C4-2B (cell line): Measurements from ENCODE around the gene GRAMD4.

Experiments used
- H3K27ac ChIP-seq: fragments of 450-650 bp; 2 replicates; pipeline ENCODE4 v1.5.1; 2017
- ZFX ChIP-seq: fragments of 450-650 bp; IDR thresholded peaks from 2 replicates; pipeline ENCODE4 v1.6.1; 2017
- TF ChIP-seq, protein P1 (sequence below): fragments of 450-650 bp; conservative IDR thresholded peaks from 2 replicates; pipeline ENCODE4 v1.5.1; 2017; ENCODE audit warnings: mild to moderate bottlenecking

The GRAMD4 gene

GRCh38 chr22:46664301-46664855 lies 44.2 kb downstream of the GRAMD4 start:
- H3K27ac ChIP-seq = no peak overlapping the region
- TF ChIP-seq, protein P1, sequence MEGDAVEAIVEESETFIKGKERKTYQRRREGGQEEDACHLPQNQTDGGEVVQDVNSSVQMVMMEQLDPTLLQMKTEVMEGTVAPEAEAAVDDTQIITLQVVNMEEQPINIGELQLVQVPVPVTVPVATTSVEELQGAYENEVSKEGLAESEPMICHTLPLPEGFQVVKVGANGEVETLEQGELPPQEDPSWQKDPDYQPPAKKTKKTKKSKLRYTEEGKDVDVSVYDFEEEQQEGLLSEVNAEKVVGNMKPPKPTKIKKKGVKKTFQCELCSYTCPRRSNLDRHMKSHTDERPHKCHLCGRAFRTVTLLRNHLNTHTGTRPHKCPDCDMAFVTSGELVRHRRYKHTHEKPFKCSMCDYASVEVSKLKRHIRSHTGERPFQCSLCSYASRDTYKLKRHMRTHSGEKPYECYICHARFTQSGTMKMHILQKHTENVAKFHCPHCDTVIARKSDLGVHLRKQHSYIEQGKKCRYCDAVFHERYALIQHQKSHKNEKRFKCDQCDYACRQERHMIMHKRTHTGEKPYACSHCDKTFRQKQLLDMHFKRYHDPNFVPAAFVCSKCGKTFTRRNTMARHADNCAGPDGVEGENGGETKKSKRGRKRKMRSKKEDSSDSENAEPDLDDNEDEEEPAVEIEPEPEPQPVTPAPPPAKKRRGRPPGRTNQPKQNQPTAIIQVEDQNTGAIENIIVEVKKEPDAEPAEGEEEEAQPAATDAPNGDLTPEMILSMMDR = no peak
- TF ChIP-seq ZFX = no peak

DNA sequence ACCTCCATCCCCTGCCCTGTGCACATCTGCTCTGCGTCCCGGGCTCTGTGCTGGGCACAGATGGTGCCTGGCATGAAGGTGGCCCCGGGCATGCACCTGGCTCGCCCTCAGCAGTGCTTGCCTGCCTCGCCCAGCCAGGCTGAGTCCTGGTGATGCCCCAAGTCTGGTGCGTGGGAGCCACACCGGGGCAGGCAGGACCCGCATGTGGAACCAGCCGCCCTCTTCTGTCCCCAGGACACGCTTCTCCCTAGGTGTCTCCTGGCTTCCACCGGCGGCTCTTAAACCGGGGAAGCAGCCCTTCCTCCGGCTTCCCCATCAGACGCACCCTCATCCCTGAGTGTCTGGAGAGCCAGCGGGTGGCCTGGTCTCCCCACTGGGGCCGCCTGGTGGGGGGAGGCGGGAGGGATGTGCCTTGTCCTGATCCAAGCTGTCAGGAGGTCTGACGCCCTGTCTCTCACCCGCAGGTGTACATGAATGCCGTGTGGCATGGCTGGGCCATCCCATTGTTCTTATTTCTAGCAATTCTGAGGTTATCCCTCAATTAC lies 45.0 kb downstream of the GRAMD4 start:
- TF ChIP-seq, protein P1 = no peak

DNA sequence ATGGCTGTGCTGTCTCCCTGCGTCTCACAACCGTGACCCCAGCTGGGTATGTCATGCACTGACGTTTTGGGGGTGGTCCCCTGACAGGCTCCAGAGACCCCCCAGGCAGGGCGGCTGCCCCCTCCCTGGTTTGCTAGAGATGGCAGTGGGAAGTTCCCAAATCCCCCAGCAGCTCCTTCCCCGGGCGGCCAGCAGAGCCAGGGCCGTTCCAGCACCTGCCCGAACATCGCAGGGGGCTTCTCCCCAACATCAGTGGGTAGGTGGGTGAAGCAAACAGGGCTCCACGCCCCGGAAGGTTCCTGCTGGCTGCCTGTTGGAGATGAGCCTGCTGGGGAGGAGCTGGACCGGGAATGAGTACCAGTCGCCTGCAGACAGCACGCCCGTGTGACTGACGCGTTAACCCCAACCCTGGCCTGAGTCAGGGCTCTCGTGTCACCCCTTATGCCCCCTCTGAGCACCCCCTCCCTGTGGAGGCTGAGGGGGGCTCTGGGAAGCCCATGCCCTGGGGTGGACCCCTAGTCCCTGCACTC lies 45.6 kb downstream of the GRAMD4 start:
- no peak overlapping the region for H3K27ac ChIP-seq
- TF ChIP-seq, protein P1 = no peak
- TF ChIP-seq ZFX = no peak

More for the DNA sequence above, 45.0 kb downstream of the GRAMD4 start:
- H3K27ac ChIP-seq = no peak overlapping the region

DNA sequence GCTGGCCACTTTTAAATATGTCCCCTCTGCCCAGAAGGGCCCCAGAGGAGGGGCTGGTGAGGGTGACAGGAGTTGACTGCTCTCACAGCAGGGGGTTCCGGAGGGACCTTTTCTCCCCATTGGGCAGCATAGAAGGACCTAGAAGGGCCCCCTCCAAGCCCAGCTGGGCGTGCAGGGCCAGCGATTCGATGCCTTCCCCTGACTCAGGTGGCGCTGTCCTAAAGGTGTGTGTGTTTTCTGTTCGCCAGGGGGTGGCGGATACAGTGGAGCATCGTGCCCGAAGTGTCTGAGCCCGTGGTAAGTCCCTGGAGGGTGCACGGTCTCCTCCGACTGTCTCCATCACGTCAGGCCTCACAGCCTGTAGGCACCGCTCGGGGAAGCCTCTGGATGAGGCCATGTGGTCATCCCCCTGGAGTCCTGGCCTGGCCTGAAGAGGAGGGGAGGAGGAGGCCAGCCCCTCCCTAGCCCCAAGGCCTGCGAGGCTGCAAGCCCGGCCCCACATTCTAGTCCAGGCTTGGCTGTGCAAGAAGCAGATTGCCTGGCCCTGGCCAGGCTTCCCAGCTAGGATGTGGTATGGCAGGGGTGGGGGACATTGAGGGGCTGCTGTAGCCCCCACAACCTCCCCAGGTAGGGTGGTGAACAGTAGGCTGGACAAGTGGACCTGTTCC lies 46.5 kb downstream of the GRAMD4 start:
- H3K27ac ChIP-seq = no peak overlapping the region
- TF ChIP-seq, protein P1 = no peak
- TF ChIP-seq ZFX = no peak

- no peak overlapping the region for H3K27ac ChIP-seq
- TF ChIP-seq ZFX = no peak
- TF ChIP-seq, protein P1 = no peak
Observed at GRCh38 chr22:46667245-46667623, 47.0 kb downstream of the GRAMD4 start.

GRCh38 chr22:46668116-46668515 lies 47.9 kb downstream of the GRAMD4 start:
- no peak for TF ChIP-seq ZFX
- TF ChIP-seq, protein P1 = no peak
- no peak overlapping the region for H3K27ac ChIP-seq

DNA sequence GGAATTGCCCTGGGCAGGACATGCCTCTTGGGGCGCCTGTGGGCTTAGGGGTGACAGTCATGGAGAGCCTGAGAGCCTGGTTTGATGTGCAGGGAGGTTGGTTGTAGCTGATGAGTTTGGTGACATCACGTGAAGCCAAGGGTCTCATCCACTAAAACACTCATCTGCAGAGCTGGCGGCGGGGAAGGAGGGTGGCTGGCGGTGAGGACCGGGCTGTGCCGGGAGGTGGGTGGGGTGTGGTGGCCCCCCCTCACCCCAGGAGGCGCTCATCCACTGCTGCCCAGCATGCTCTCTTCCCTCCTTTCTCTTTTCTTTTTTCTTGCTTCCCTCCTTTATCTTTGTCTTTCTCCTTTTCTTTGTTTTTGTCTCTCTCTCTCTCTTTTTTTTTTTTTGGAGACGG lies 49.0 kb downstream of the GRAMD4 start:
- TF ChIP-seq ZFX = no peak
- TF ChIP-seq, protein P1 = no peak
- H3K27ac ChIP-seq = no peak overlapping the region
